HepG2 (cell line): ENCODE data around the gene OR6C65. TPM values are rescaled to one million over a fixed set of nuclear protein-coding genes. Genes with fewer than 3 reads are reported as not detected.

Experiments
- ATAC-seq: fragments of 200-7000 bp; cut with Tn5 transposase; 3 replicates; pipeline ENCODE4 v1.9.1; 2020; ENCODE audit warnings: mild to moderate bottlenecking, moderate library complexity
- BruUV-seq: library from RNA; stranded (reverse); fragments of 400-500 nt; replicated peaks from 2 replicates; lab custom pipeline; 2021; lab: Mats Ljungman, UMichigan
- CTCF ChIA-PET: fragments of 300-600 bp; formaldehyde crosslinking; extraction: SDS; loops from one replicate; lab custom pipeline; 2021; ENCODE audit warnings: low total read pairs, inconsistent platforms, low intra/inter-chr PET ratio; lab: Yijun Ruan, JAX
- POLR2A ChIA-PET: fragments of 350-600 bp; sonication (Branson Sonifier 250); formaldehyde crosslinking; loops from one replicate; lab custom pipeline; 2020; ENCODE audit warnings: antibody characterized with exemption, inconsistent platforms; lab: Yijun Ruan, JAX
- DNase-seq: peaks from one replicate; pipeline ENCODE4 v3.0.0-alpha.2; 2015; ENCODE audit warnings: low spot score
- FAIRE-seq: peaks from 3 replicates; lab custom pipeline; 2011; peaks lifted over from hg19 to GRCh38; lab: Jason Lieb, UNC
- H2AFZ ChIP-seq: one replicate; pipeline ENCODE4 v1.6.1; 2011; ENCODE audit warnings: low read length, inconsistent platforms
- H3K27ac ChIP-seq: fragments of 300-600 bp; 3 replicates; pipeline ENCODE4 v1.8.0; 2011; ENCODE audit warnings: mixed run types, mild to moderate bottlenecking, mixed read lengths, low read length, inconsistent platforms; ENCODE audit not compliant: insufficient read depth; ENCODE audit errors: extremely low read length
- H3K27me3 ChIP-seq, 2 experiments: fragments of 200-600 bp in 1 of 2; 2 replicates in 1 of 2; 3 replicates in 1 of 2; pipeline versions ENCODE4 v1.6.0 to v1.8.0; 2011; ENCODE audit warnings: low read length in 2 of 2, mild to moderate bottlenecking in 2 of 2, moderate library complexity in 2 of 2, inconsistent platforms in 1 of 2; ENCODE audit not compliant: insufficient read depth in 2 of 2, control insufficient read depth in 1 of 2
- H3K36me3 ChIP-seq, 2 experiments: fragments of 200-600 bp in 1 of 2; replicated peaks in 1 of 2; 2 replicates in 1 of 2; 3 replicates in 1 of 2; pipeline versions ENCODE4 v1.5.1 to v1.8.0; 2011; ENCODE audit warnings: low read length in 2 of 2, inconsistent platforms in 1 of 2; ENCODE audit not compliant: insufficient read depth in 2 of 2, control insufficient read depth in 1 of 2
- H3K4me1 ChIP-seq: 2 replicates; pipeline ENCODE4 v1.5.1; 2012; ENCODE audit warnings: low read length, inconsistent platforms; ENCODE audit not compliant: insufficient read depth
- H3K4me2 ChIP-seq: 2 replicates; pipeline ENCODE4 v1.6.0; 2011; ENCODE audit warnings: low read depth, low read length, inconsistent platforms
- H3K4me3 ChIP-seq, 3 experiments: fragments of 200-600 bp in 1 of 3; sonication (generic), shearing (Covaris generic) in 1 of 3; replicated peaks in 1 of 3; 2 replicates each; pipeline ENCODE4 v1.5.1; 2011 to 2016; ENCODE audit warnings: low read length in 3 of 3, inconsistent platforms in 2 of 3, low read depth in 2 of 3, mild to moderate bottlenecking in 2 of 3, control low read depth in 1 of 3, mixed read lengths in 1 of 3; ENCODE audit not compliant: insufficient read depth in 1 of 3
- H3K79me2 ChIP-seq: one replicate; pipeline ENCODE4 v1.6.1; 2011; ENCODE audit warnings: low read length, inconsistent platforms; ENCODE audit not compliant: insufficient read depth
- H3K9ac ChIP-seq: 2 replicates; pipeline ENCODE4 v1.6.0; 2011; ENCODE audit warnings: mild to moderate bottlenecking, low read depth, low read length, inconsistent platforms; ENCODE audit not compliant: insufficient read depth
- H3K9me3 ChIP-seq: 2 replicates; pipeline ENCODE4 v1.5.1; 2012; ENCODE audit warnings: mild to moderate bottlenecking, low read length
- H4K20me1 ChIP-seq: 2 replicates; pipeline ENCODE4 v1.6.0; 2011; ENCODE audit warnings: inconsistent platforms, mild to moderate bottlenecking, low read length, moderate library complexity; ENCODE audit not compliant: insufficient read depth
- LRRFIP1 ChIP-seq: sonication (generic); formaldehyde crosslinking; conservative IDR thresholded peaks from 2 replicates; pipeline ENCODE4 v1.4.0; 2020; ENCODE audit warnings: missing genetic modification reagents
- NFIB ChIP-seq: sonication (generic); formaldehyde crosslinking; IDR thresholded peaks from 2 replicates; pipeline ENCODE4 v1.9.0; 2021; ENCODE audit warnings: missing genetic modification reagents, mild to moderate bottlenecking, borderline replicate concordance
- ONECUT2 ChIP-seq: sonication (generic); formaldehyde crosslinking; IDR thresholded peaks from 2 replicates; pipeline ENCODE4 v1.4.0; 2020; ENCODE audit warnings: missing genetic modification reagents
- RBM39 ChIP-seq: fragments of 200-400 bp; formaldehyde crosslinking; IDR thresholded peaks from one replicate; pipeline ENCODE4 v1.6.1; 2018; ENCODE audit warnings: antibody characterized with exemption, mild to moderate bottlenecking, low read depth, low read length; ENCODE audit not compliant: poor library complexity, severe bottlenecking
- TAF1 ChIP-seq: sonication (generic); formaldehyde crosslinking; IDR thresholded peaks from 2 replicates; pipeline ENCODE4 v1.4.0; 2020; ENCODE audit warnings: missing genetic modification reagents
- TFAP4 ChIP-seq: sonication (generic); IDR thresholded peaks from 2 replicates; pipeline ENCODE4 v1.6.1; 2016; ENCODE audit warnings: low read depth, borderline replicate concordance
- U2AF2 ChIP-seq: fragments of 200-400 bp; formaldehyde crosslinking; IDR thresholded peaks from 2 replicates; pipeline ENCODE4 v1.6.1; 2017; ENCODE audit warnings: low read depth, mild to moderate bottlenecking, low read length
- ZBTB43 ChIP-seq: sonication (generic); formaldehyde crosslinking; conservative IDR thresholded peaks from 2 replicates; pipeline ENCODE4 v1.4.0; 2020; ENCODE audit warnings: missing genetic modification reagents
- ZFP41 ChIP-seq: sonication (generic); formaldehyde crosslinking; IDR thresholded peaks from 2 replicates; pipeline ENCODE4 v1.4.0; 2020; ENCODE audit warnings: mild to moderate bottlenecking, missing genetic modification reagents, borderline replicate concordance
- ZNF501 ChIP-seq: sonication (generic); formaldehyde crosslinking; IDR thresholded peaks from 2 replicates; pipeline ENCODE4 v1.5.1; 2020; ENCODE audit warnings: mild to moderate bottlenecking, moderate library complexity, missing genetic modification reagents
- ZNF547 ChIP-seq: sonication (generic); formaldehyde crosslinking; IDR thresholded peaks from 2 replicates; pipeline ENCODE4 v1.5.1; 2020; ENCODE audit warnings: mild to moderate bottlenecking, missing genetic modification reagents
- ZNF576 ChIP-seq: sonication (generic); formaldehyde crosslinking; IDR thresholded peaks from 2 replicates; pipeline ENCODE4 v1.4.0; 2020; ENCODE audit warnings: mild to moderate bottlenecking, missing genetic modification reagents
- ZNF605 ChIP-seq: sonication (generic); formaldehyde crosslinking; IDR thresholded peaks from 2 replicates; pipeline ENCODE4 v1.8.0; 2022; ENCODE audit warnings: mild to moderate bottlenecking, missing genetic modification reagents
- ZNF646 ChIP-seq: sonication (generic); formaldehyde crosslinking; IDR thresholded peaks from 2 replicates; pipeline ENCODE4 v1.9.0; 2021; ENCODE audit warnings: mild to moderate bottlenecking, missing genetic modification reagents
- WGBS: methylation state at CpG from one replicate; pipeline ENCODE4 v1.1.6; 2017; ENCODE audit warnings: low lambda C conversion rate; 5-methylcytosine and 5-hydroxymethylcytosine counted together
- in situ Hi-C: cut with HindIII; loops from 2 replicates; pipeline ENCODE4 v1.10.0; 2017; ENCODE audit warnings: low pct_unique_long_range_greater_than_20kb; ENCODE audit not compliant: extremely low pct_ligation_motif_present
- intact Hi-C: fragments of 100-400 bp; cut with micrococcal nuclease; formaldehyde crosslinking; loops from one replicate; pipeline ENCODE4 v1.10.0; 2022; ENCODE audit not compliant: unreplicated experiment
- polyA plus RNA-seq, 8 experiments: library from polyadenylated mRNA; depleted of rRNA in 3 of 8; stranded (reverse) in 7 of 8; unstranded in 1 of 8; fragments of >200 nt; fragmentation: Illumina TruSeq in 4 of 8; extraction: Trizol in 4 of 8; gene quantifications; 2 replicates each; pipeline versions ENCODE4 v1.2.1 to v1.2.3, GENCODE V29; 2011 to 2016; ENCODE audit warnings: low read depth in 4 of 8, missing spikeins in 1 of 8, mixed read lengths in 1 of 8; ENCODE audit not compliant: insufficient read depth in 1 of 8
- total RNA-seq, 5 experiments: library from RNA; depleted of rRNA; stranded (reverse); fragments of >200 nt; fragmentation: Illumina TruSeq; extraction: Trizol; gene quantifications; 2 replicates each; pipeline ENCODE4 v1.2.3, GENCODE V29; 2016; ENCODE audit warnings: low read depth in 1 of 5

OR6C65 gene
- total and polyA plus RNA-seq, 2 of the 13 experiments (the other 11 are each of a cell fraction or from before 2014, with no cell fraction given), result not detected

- ATAC-seq (no peak), DNase-seq (no peak), FAIRE-seq (no peak)
- Histone ChIP-seq H3K9ac (no peak overlapping the region), H3K27me3 (no peaks in the 10 kb centered on the region), H3K4me3 (no peak overlapping the region), H3K4me1 (no peaks in the 10 kb centered on the region), H4K20me1 (no peaks in the 10 kb centered on the region), H3K9me3 (no peaks in the 10 kb centered on the region), H3K27ac (no peak overlapping the region), H3K79me2 (no peaks in the 10 kb centered on the region), H3K4me2 (no peak overlapping the region), H2AFZ (no peak overlapping the region), H3K36me3 (no peaks in the 10 kb centered on the region)
- in situ Hi-C loops (no loop called here), intact Hi-C loops (no loop called here)
- POLR2A ChIA-PET, result no interaction called here
- CTCF ChIA-PET, result no interaction called here
- WGBS, result 67% methylated on average over 4 of the region's 4 CpGs
- BruUV-seq, result no TSS peak
- TF ChIP-seq ZNF576 (CRISPR knock-in tag), result no peak
- TF ChIP-seq TFAP4, result no peak
- no peak for TF ChIP-seq TAF1
- no peak for TF ChIP-seq ZBTB43 (CRISPR knock-in tag)
- no peak for TF ChIP-seq U2AF2
- no peak for TF ChIP-seq RBM39
- TF ChIP-seq ZFP41 (CRISPR knock-in tag), result no peak
- TF ChIP-seq ZNF605, result no peak
- no peak for TF ChIP-seq ONECUT2 (CRISPR knock-in tag)
- TF ChIP-seq NFIB (CRISPR knock-in tag), result no peak
- no peak for TF ChIP-seq LRRFIP1 (CRISPR knock-in tag)
- no peak for TF ChIP-seq ZNF646 (CRISPR knock-in tag)
- TF ChIP-seq ZNF547 (CRISPR knock-in tag), result no peak
- TF ChIP-seq ZNF501, result no peak
Measured at GRCh38 chr12:55372521-55372920, 27.8 kb upstream of the OR6C65 start.
